Measurements from ENCODE around the gene GRM3. TPM values are rescaled to one million over a fixed set of nuclear protein-coding genes. Genes with fewer than 3 reads are reported as not detected.

Gene GRM3
- total and polyA plus RNA-seq, 2 of the 13 experiments (the other 11 are each of a cell fraction or from before 2014, with no cell fraction given): not detected

DNA sequence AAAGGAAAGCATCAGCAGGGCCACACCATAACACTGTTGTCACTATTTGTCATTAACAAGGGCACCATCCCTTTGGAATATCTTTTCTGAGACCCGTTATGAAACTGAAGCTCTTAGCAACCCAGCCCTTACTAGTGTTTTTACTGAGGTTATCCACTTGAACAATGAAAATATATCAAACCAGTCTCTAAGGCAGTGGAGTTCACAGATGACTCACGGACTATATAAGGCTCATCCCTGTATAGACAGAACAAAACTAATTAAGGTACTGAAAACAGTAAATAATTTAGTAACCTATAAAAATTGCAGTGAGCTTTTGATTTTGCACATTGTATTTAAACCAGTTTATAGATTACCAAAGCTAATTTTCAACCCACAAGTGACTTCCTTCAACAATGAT is 219.7 kb downstream of the GRM3 start (continued):
- TF ChIP-seq SMARCC2 (IDR thresholded peaks at IDR 0.05) (no peak), ZNF569 (CRISPR knock-in tag; IDR thresholded peaks at IDR 0.05; ENCODE audit: borderline replicate concordance) (no peak)

DNA sequence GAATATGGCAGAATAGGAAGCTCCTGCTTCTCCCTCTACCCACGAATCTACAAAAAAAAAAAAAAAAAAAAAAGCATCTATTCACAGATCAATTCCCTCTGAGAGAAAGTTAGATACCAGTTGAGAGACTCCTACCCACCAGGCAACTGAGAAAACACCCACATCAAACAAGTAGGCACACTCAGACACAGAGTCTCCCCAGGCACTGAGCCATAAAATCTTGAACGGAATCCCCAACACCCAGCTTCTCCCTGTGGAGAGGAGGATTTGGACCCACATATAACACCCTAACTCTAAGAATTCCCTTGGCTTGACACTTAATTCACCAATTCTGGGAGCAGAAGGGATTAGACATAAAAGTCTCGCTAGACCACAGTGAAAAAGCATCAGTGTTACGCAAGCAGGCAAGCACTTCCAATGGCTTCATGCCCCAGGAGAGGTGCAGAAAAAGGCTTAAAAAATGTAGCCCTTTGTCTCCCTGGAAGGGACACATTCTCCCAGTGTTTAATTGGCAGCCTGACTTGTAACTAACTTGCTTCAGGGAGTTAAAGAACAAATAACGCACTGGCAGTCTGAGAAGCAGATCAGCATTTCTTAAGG is 223.6 kb downstream of the GRM3 start:
- FAIRE-seq: no peak
- POLR2A ChIA-PET: no interaction called here

More for the DNA sequence above, 223.6 kb downstream of the GRM3 start:
- Histone ChIP-seq H3K4me1 (ENCODE audit: insufficient read depth, low read length) (no peaks in the 10 kb centered on the region), H3K9ac (ENCODE audit: insufficient read depth, low read depth, low read length) (no peak overlapping the region), H3K36me3 (replicated peaks in 1 of 2; ENCODE audit: control insufficient read depth in 1 of 2, insufficient read depth in 2 of 2, low read length in 2 of 2) (no peaks in the 10 kb centered on the region), H3K27ac (ENCODE audit: extremely low read length, insufficient read depth, low read length) (no peak overlapping the region), H2AFZ (ENCODE audit: low read length) (no peak overlapping the region), H3K79me2 (ENCODE audit: insufficient read depth, low read length) (no peaks in the 10 kb centered on the region), H3K27me3 (ENCODE audit: control insufficient read depth in 1 of 2, insufficient read depth in 2 of 2, low read length in 2 of 2) (no peaks in the 10 kb centered on the region), H4K20me1 (ENCODE audit: insufficient read depth, low read length) (no peaks in the 10 kb centered on the region), H3K9me3 (ENCODE audit: low read length) (no peaks in the 10 kb centered on the region), H3K4me3 (replicated peaks in 1 of 3; ENCODE audit: insufficient read depth in 1 of 3, low read depth in 2 of 3, low read length in 3 of 3) (no peak overlapping the region), H3K4me2 (ENCODE audit: low read depth, low read length) (no peak overlapping the region)
- DNase-seq (ENCODE audit: low spot score) (no peak), ATAC-seq (no peak)
- intact Hi-C loops (cut with micrococcal nuclease; ENCODE audit: unreplicated experiment): no loop called here
- 0 out of 2 replicates have a peak, but pooled peaks have one; percentile 32 for TF ChIP-seq CEBPB (IDR thresholded peaks at IDR 0.05; ENCODE audit: borderline replicate concordance, low read depth, low read length)
- TF ChIP-seq, protein P1, sequence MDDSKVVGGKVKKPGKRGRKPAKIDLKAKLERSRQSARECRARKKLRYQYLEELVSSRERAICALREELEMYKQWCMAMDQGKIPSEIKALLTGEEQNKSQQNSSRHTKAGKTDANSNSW (CRISPR knock-in tag; IDR thresholded peaks at IDR 0.05; ENCODE audit: borderline replicate concordance): no peak
- no peak for TF ChIP-seq ZNF263 (CRISPR knock-in tag; IDR thresholded peaks at IDR 0.05)
- TF ChIP-seq SATB2 (CRISPR knock-in tag; IDR thresholded peaks at IDR 0.05): no peak
- TF ChIP-seq, protein P2, sequence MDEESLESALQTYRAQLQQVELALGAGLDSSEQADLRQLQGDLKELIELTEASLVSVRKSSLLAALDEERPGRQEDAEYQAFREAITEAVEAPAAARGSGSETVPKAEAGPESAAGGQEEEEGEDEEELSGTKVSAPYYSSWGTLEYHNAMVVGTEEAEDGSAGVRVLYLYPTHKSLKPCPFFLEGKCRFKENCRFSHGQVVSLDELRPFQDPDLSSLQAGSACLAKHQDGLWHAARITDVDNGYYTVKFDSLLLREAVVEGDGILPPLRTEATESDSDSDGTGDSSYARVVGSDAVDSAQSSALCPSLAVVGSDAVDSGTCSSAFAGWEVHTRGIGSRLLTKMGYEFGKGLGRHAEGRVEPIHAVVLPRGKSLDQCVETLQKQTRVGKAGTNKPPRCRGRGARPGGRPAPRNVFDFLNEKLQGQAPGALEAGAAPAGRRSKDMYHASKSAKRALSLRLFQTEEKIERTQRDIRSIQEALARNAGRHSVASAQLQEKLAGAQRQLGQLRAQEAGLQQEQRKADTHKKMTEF (CRISPR knock-in tag; IDR thresholded peaks at IDR 0.05): no peak
- CTCF ChIA-PET (ENCODE audit: low intra/inter-chr PET ratio, low total read pairs): no interaction called here
- no TSS peak for BruUV-seq (replicated peaks)
- WGBS (ENCODE audit: low lambda C conversion rate): 59% methylated on average over 5 of the region's 5 CpGs
- in situ Hi-C loops (cut with HindIII; ENCODE audit: extremely low pct_ligation_motif_present, low pct_unique_long_range_greater_than_20kb): no loop called here

Data from HepG2 (cell line).